WI38 (cell line): ENCODE measurements around the gene STOX2.

Source experiments
- H3K4me3 ChIP-seq: 2 replicates; pipeline ENCODE4 v1.5.1; 2011; ENCODE audit warnings: low read depth, mild to moderate bottlenecking, control low read depth, low read length
- TF ChIP-seq, protein P1 (sequence below): IDR thresholded peaks from 2 replicates; pipeline ENCODE4 v1.5.1; 2012; ENCODE audit warnings: low read depth, mild to moderate bottlenecking, control low read depth, low read length

The STOX2 gene

DNA sequence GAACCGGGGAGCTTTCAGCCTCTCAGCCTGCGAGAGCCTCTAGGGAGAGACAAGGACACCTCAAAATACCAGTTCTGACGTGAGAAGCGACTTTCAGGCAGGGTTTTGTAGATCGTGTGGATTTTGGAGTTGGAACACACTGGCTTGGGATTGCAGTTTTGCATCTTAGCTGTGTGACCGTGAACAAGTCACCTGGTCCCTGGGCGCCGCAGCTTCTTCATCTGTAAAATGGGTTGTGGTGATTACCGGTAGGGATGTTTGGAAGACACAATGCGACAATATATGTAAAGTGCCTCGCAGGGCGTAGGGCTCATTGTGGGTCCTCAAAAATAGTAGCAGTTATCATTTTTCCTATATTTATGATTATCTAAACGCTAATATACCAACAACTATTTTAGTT is 43.7 kb upstream of the STOX2 start:
- no peak overlapping the region for H3K4me3 ChIP-seq
- TF ChIP-seq, protein P1, sequence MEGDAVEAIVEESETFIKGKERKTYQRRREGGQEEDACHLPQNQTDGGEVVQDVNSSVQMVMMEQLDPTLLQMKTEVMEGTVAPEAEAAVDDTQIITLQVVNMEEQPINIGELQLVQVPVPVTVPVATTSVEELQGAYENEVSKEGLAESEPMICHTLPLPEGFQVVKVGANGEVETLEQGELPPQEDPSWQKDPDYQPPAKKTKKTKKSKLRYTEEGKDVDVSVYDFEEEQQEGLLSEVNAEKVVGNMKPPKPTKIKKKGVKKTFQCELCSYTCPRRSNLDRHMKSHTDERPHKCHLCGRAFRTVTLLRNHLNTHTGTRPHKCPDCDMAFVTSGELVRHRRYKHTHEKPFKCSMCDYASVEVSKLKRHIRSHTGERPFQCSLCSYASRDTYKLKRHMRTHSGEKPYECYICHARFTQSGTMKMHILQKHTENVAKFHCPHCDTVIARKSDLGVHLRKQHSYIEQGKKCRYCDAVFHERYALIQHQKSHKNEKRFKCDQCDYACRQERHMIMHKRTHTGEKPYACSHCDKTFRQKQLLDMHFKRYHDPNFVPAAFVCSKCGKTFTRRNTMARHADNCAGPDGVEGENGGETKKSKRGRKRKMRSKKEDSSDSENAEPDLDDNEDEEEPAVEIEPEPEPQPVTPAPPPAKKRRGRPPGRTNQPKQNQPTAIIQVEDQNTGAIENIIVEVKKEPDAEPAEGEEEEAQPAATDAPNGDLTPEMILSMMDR: no peak

DNA sequence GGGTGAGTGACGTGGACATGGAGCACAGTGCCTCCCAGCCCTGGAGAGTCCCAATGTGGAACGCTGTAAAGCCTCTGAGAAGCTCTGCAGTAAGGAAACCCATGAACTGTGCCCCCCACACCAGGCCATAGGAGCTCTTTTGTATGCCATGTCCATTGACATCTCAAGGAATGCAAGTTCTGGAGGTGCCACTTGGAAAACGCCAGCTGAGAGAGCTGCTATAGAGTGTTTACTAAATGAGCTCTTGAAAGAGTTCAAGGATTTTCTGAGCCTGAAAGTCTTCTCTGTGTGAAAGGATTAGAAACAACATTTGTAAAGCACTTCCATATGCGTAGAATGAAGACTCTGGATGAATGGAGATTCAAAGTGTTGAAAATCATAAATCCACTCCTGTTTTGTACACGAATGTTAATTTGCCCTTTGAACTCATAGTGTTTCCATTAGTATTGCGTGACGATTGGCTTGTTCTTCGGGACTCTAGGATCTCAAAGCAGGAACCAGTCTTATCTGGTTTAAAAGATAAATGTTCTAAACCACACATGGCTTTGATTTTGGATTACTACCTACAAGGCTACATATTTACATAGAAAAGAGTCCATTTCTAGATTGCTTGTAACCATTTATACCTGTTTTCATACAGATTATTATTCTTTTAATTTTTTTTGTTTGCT is 41.8 kb upstream of the STOX2 start:
- TF ChIP-seq, protein P1: no peak
- H3K4me3 ChIP-seq: no peak overlapping the region

DNA sequence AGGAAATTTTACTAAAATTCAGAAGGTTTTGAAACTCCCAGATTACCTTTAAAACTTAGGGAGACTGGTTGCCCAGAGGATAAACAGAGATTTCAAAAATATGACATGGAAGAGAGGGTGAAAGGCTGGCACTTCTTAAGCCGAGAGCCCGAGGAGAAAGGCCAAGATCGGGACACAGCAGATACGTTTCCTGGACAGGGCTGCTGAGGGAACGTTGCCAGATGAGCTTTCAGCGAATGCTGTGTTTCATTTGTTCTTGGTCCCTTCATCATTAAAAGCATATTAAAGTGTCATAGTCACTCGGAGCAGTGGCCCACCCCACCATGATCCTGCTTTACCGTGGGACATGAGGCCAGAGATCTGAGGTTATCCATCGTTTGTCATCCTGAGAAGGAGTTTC is 37.9 kb upstream of the STOX2 start:
- TF ChIP-seq, protein P1: no peak
- no peak overlapping the region for H3K4me3 ChIP-seq

DNA sequence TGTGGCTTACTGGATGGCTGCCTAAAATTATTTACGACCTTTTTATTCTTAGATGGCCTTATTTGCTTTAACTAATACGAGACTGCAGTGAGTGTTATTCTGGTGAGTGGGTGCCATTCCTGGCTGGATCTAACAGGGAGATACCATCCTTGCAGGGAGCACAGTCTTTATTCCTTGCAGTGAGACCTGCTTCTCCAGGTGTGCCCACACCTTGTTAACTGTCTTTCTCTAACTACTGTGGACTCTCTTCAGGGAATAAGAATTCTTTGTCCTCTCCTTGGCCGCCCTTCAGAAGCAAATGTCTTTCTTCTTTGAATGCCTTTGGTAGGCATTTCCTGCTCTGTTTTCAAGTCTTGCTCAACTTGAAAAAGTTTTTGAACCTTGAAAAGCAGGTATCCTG is 34.1 kb upstream of the STOX2 start:
- TF ChIP-seq, protein P1: no peak
- H3K4me3 ChIP-seq: no peak overlapping the region

DNA sequence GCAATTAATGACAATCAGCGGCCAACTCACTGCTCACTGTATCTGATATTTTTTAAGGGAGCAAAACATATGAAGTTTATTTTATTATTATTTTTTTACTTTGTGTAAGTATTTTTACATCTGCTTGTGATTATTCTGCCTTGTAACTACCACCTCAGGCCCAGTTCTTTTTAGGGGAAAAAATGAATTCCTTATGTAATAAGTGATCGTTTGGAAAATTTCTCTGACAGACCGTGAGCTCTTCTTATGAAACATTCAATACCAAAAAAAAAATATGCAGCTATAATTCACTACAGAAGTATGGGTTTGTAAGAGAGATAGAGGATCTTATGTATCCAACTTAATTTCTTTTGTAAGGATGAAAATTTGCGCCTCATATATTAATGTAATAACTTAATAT is 33.5 kb upstream of the STOX2 start:
- TF ChIP-seq, protein P1: no peak
- H3K4me3 ChIP-seq: no peak overlapping the region

DNA sequence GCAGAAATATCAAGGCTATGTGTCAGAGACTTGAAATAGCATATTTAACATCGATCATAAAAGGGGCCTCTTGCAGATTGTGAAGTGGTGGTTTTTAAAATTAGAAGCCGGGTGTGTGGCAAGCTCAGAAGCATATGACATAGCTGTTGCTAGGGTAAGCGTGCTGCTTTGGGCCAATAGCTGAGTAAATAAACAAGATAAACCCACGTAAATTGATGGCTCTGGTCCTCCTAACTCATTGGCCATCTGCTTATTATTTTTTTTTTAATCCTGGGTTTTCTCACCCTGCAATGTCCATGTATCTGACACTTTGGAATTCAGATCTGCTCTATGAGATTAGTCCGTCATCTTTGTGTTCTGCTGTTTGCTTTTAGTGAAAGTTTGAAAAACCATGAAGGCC is 32.6 kb upstream of the STOX2 start:
- TF ChIP-seq, protein P1: no peak
- no peak overlapping the region for H3K4me3 ChIP-seq

DNA sequence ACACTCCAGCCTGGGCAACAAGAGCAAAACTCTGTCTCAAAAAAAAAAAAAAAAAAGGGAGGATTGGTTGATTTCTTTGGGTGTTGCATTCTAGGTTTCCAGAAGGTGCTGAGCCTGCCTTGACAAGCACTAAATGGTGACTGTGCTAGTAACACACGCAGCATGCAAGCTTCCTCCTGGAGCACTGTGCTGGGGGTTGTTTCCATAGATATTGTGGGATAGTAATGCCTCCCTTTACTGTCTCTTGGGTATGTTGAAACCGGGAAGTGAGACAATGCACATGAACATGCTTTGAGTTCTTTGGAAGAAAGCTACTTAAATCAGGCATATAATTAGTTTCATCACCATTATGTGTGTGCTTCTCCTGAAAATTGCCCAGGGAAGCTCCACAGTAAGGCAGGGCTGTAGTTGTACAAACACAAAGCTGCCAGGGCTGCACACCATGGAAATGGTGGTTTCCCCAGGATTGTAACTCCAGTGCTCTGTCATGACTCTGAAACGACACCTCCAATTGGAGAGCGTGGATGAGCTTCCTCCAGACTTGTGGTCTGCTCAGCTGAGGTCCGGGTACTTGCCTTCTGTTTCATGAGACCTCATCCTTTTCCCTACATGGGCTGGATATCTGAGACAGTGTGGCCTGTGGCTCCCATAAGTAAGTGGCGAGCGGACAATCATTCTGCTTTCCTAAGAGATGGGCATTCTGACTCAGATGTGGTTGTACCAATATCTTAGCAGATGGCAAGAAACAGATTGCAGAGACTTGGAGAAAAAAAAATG is 31.5 kb upstream of the STOX2 start:
- H3K4me3 ChIP-seq: no peak overlapping the region
- TF ChIP-seq, protein P1: no peak
